Gastrocnemius medialis (tissue), 4 donors: Measurements from ENCODE around the gene CMTM4.

ENCODE experiments used
- CTCF ChIP-seq, 5 experiments: fragments of 450-650 bp in 3 of 5; fragments of 200-600 bp in 2 of 5; sonication (generic) in 2 of 5; IDR thresholded peaks in 4 of 5; conservative IDR thresholded peaks in 1 of 5; 1 replicate in 4 of 5; 2 replicates in 1 of 5; pipeline ENCODE4 v1.5.1; 2016 to 2019; ENCODE audit warnings: antibody characterized with exemption in 5 of 5, mild to moderate bottlenecking in 3 of 5, moderate library complexity in 3 of 5
- POLR2A ChIP-seq, 2 donors: fragments of 450-650 bp; IDR thresholded peaks; one replicate each; pipeline ENCODE4 v1.6.1; 2017; ENCODE audit warnings: antibody characterized with exemption in 2 of 2, mild to moderate bottlenecking in 2 of 2, moderate library complexity in 2 of 2

- no peak for TF ChIP-seq POLR2A (IDR thresholded peaks at IDR 0.05)
- no peak for TF ChIP-seq CTCF (IDR thresholded peaks at IDR 0.05 in 4 of 5, conservative IDR thresholded peaks at IDR 0.05 in 1 of 5)
Measured at GRCh38 chr16:66596986-66597848, 99.3 kb downstream of the CMTM4 start.
